Stimulated activated CD4-positive, alpha-beta T cell treated with anti-CD3 and anti-CD28 coated beads, Interleukin-2, amount 100 ng/mL, for 48 hours (primary cell): ENCODE results near the gene SNRPE.

Source experiments
- DNase-seq, 2 donors: peaks; one replicate each; pipeline ENCODE4 v3.0.0-alpha.2; 2020

SNRPE gene

GRCh38 chr1:203888807-203889251 lies 27.4 kb downstream of the SNRPE start:
- no peak for DNase-seq

GRCh38 chr1:203891950-203892349 lies 30.6 kb downstream of the SNRPE start:
- DNase-seq, result no peak

DNA sequence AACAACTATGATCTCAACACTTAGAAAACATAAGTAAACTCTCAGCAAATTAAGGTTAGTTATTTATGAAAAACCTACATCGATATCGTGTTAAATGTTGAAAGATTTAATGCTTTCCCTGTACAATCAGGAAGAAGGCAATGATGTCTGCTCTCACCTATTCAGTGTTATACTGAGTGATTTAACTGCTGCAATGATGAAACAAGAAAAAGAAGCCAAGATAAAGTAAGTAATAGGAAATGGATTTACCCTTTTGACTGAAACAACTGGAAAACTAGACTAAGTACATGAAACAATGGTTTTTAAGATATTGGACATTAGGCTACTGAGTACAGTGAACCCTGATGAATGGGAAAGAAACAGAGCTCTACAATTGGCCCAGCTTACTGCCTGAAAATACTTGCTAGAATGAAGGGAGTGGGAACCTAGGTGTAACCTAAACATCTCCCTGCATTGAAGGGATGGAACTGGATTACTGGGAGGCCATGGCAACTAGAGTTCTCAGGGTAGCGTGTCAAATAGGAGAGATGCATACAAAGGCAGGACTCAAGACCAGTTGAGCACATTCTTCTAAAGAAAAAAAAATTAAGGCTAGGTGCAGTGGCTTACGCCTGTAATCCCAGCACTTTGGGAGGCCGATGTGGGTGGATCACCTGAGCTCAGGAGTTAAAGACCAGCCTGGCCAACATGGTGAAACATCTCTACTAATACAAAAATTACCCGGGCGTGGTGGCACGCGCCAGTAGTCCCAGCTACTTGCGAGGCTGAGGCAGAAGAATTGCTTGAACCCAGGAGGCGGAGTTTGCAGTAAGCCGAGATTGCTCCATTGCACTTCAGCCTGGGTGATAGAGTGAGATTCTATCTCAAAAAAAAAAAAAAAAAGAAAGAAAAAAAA lies 37.3 kb downstream of the SNRPE start:
- DNase-seq, result no peak

- no peak for DNase-seq
These were observed 37.9 kb downstream of the SNRPE start for GRCh38 chr1:203899353-203899716.

- no peak for DNase-seq
These were observed 38.7 kb downstream of the SNRPE start for GRCh38 chr1:203899869-203900714.

DNA sequence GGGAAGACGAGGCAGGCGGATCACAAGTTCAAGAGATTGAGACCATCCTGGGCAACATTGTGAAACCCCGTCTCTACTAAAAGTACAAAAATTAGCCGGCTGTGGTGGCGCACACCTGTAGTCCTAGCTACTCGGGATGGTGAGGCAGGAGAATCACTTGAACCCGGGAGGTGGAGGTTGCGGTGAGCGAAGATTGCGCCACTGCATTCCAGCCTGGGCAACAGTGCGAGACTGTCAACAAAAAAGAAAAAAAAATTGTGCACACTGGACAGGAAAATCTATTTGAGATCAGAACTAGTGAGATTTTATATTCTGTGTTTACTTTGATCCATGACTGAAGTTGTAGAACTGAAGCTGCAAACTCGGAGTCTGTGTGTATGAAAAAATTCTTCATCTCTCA lies 40.2 kb downstream of the SNRPE start:
- DNase-seq, result no peak

- no peak for DNase-seq
These were observed 43.9 kb downstream of the SNRPE start for GRCh38 chr1:203905275-203905674.

DNA sequence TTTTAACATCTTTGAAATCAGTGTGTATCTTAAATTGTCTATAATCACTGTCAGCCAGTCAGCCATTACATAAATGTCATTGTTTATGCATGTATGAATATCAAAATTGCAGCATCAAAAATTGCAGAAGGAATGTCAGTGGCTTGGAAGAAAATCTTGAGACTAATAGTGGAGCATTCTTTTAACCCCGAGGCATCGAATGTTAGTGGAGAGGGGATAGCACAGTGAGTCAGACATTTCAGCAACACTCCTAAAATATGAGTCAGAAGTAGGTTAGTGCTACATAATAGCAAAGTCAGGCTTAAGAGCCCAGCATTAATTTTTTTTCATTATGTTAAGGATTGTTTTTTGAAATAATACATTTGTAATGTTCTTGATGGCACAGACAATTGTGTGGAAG lies 45.5 kb downstream of the SNRPE start:
- no peak for DNase-seq

DNA sequence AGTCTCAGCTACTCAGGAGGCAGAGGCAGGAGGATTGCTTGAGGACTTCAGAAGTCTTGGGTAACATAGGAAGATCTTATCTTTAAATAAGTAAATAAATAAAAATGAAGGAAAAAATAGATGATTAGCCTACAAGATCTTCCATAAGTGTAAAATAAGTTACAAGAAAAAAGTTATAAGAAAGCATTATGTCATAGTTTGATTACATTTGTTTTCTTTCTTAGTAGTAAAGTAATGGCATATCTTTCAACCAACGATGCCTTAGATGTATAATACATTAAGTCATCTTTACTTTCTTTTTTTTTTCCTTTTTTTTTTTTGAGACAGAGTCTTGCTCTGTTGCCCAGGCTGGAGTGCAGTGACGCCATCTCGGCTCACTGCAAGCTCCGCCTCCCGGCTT lies 46.5 kb downstream of the SNRPE start:
- DNase-seq, result no peak

DNA sequence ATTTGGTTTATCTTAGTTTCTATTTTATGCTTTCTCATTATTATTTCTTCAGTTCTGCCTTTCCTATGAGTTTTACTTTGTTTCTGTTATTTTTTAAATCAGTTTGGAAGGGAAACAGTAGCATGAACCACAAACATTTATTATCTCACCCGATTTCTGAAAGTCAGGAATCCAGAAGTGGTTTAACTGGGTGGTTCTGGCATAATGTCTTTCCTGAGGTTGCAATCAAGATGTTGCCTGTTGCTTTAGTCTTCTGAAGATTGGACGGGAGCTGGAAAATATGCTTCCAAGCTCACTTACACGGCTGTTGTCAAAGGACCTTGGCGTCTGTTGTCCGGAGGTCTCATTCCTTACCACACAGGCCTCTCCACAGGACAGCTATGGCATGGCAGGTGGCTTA lies 50.4 kb downstream of the SNRPE start:
- no peak for DNase-seq

GRCh38 chr1:203913073-203913521 lies 51.7 kb downstream of the SNRPE start:
- no peak for DNase-seq

DNA sequence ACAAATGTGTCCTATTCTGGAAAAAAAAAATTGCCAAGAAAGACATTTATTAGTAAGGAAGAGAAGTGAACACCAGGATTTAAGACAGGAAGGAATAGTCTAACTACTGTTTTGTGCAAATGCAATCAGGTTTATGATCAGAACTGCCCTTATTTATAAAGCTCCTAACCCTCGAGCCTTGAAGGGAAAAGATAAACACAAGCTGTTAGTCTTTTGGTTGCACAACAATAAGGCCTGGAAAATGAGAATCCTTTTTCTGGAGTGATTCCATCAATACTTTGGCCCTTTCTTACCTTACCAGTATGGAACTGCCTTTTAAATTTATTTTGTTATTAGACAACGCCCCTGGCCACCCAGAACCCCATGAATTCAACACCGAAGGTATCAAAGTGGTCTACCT lies 52.9 kb downstream of the SNRPE start:
- no peak for DNase-seq

DNA sequence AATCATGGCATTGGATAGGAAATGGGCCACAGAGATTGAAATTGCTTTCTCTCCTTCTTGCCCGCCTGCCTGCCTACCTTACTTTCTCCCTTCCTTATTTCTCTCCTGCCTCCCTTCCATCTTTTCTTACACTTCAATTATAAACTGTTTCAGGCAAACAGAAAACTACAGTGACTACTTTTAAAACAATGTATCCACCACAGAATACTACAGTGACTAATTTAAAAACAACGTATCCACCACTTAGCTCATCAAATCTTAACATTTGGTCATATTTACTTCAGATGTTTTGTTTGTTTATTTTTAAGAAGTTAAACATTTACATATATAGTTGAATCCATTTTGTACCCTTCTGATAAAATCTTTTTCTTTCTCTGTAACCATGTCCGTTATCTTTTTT lies 54.4 kb downstream of the SNRPE start:
- DNase-seq, result no peak

GRCh38 chr1:203916756-203917155 lies 55.4 kb downstream of the SNRPE start:
- DNase-seq, result no peak
